H1 (cell line): ENCODE data around the gene DOK7. TPM values are rescaled to one million over a fixed set of nuclear protein-coding genes. Genes with fewer than 3 reads are reported as not detected.

Source experiments
- E2F6 ChIP-seq: IDR thresholded peaks from 2 replicates; pipeline ENCODE4 v1.6.1; 2012; ENCODE audit warnings: inconsistent platforms
- SAP30 ChIP-seq: fragments of 300-600 bp; sonication (generic); IDR thresholded peaks from 2 replicates; pipeline ENCODE4 v1.7.1; 2012; ENCODE audit warnings: low read length, moderate library complexity, mild to moderate bottlenecking, inconsistent platforms; ENCODE audit not compliant: insufficient read depth, insufficient replicate concordance
- SIN3A ChIP-seq, 2 experiments: IDR thresholded peaks in 1 of 2; conservative IDR thresholded peaks in 1 of 2; 2 replicates each; pipeline ENCODE4 v1.6.1; 2011 to 2012; ENCODE audit warnings: low read length in 2 of 2, improper control_type of control experiment in 1 of 2, low read depth in 1 of 2, mild to moderate bottlenecking in 1 of 2
- TAF1 ChIP-seq: IDR thresholded peaks from 2 replicates; pipeline ENCODE4 v1.6.1; 2011; ENCODE audit warnings: mild to moderate bottlenecking, low read depth, low read length
- polyA plus RNA-seq, 7 experiments: library from polyadenylated mRNA; depleted of rRNA in 3 of 7; stranded (reverse) in 5 of 7; unstranded in 2 of 7; fragments of >200 nt in 5 of 7; fragments of 200-250 nt in 2 of 7; gene quantifications; 1 replicate in 5 of 7; 2 replicates in 1 of 7; 4 replicates in 1 of 7; pipeline versions ENCODE4 v1.2.1 to v1.2.3, GENCODE V29; 2011 to 2013; ENCODE audit warnings: missing spikeins in 2 of 7, mixed read lengths in 2 of 7
- total RNA-seq: library from RNA; stranded (reverse); fragmentation: NEBNext Ultra II Directional; extraction: Animal tissue kit (Norgen Biotek cat#: 25700); gene quantifications from 2 replicates; pipeline ENCODE4 v1.2.1, GENCODE V29; 2021

The DOK7 gene
- total and polyA plus RNA-seq, 2 of the 8 experiments (the other 6 are each of a cell fraction or from before 2014, with no cell fraction given), result 0.32 TPM; not detected in 1

GRCh38 chr4:3473181-3473950, 10.3 kb downstream of the DOK7 start (continued):
- TF ChIP-seq E2F6 (no peak), SIN3A (conservative IDR thresholded peaks at IDR 0.05 in 1 of 2, IDR thresholded peaks at IDR 0.05 in 1 of 2; ENCODE audit: low read depth in 1 of 2, low read length in 2 of 2) (no peak), SAP30 (no peak), TAF1 (no peak)
